Neural cell (in vitro differentiated cells): ENCODE results near the gene SNAI1. TPM values are rescaled to one million over a fixed set of nuclear protein-coding genes. Genes with fewer than 3 reads are reported as not detected.

ENCODE experiments used
- H2AFZ ChIP-seq: fragments of 200-600, 300-800 bp; sonication (generic), shearing (Covaris generic); 2 replicates; pipeline ENCODE4 v1.6.0; 2014; ENCODE audit warnings: low read depth, mild to moderate bottlenecking, antibody characterized with exemption, low read length, moderate library complexity
- H3F3A ChIP-seq: fragments of 200-600 bp; shearing (Covaris generic); 2 replicates; pipeline ENCODE4 v1.6.1; 2016; ENCODE audit warnings: mild to moderate bottlenecking, moderate library complexity, mixed read lengths, antibody characterized with exemption, low read length; ENCODE audit not compliant: insufficient read depth, poor library complexity, severe bottlenecking
- H3K27ac ChIP-seq: fragments of 200-600, 300-800 bp; sonication (generic), shearing (Covaris generic); 2 replicates; pipeline ENCODE4 v1.5.1; 2014; ENCODE audit warnings: mild to moderate bottlenecking, low read length, moderate library complexity
- H3K27me3 ChIP-seq: fragments of 300-800, 200-600 bp; sonication (generic), shearing (Covaris generic); 2 replicates; pipeline ENCODE4 v1.6.0; 2014; ENCODE audit warnings: mild to moderate bottlenecking, low read depth, low read length, moderate library complexity; ENCODE audit not compliant: insufficient read depth
- H3K36me3 ChIP-seq: fragments of 300-800, 200-600 bp; sonication (generic), shearing (Covaris generic); 2 replicates; pipeline ENCODE4 v1.5.1; 2014; ENCODE audit warnings: mild to moderate bottlenecking, antibody characterized with exemption, low read length, moderate library complexity; ENCODE audit not compliant: insufficient read depth
- H3K4me2 ChIP-seq: fragments of 300-800, 200-600 bp; sonication (generic), shearing (Covaris generic); 2 replicates; pipeline ENCODE4 v1.6.0; 2014; ENCODE audit warnings: mild to moderate bottlenecking, low read length
- H3K4me3 ChIP-seq: fragments of 300-800, 200-600 bp; sonication (generic), shearing (Covaris generic); 2 replicates; pipeline ENCODE4 v1.5.1; 2014; ENCODE audit warnings: mild to moderate bottlenecking, low read length, moderate library complexity
- H3K79me2 ChIP-seq: fragments of 200-600 bp; shearing (Covaris generic); replicated peaks from 2 replicates; pipeline ENCODE4 v1.6.0; 2014; ENCODE audit warnings: mild to moderate bottlenecking, low read length, moderate library complexity; ENCODE audit not compliant: insufficient read depth
- H3K9ac ChIP-seq: fragments of 300-800, 200-600 bp; sonication (generic), shearing (Covaris generic); 2 replicates; pipeline ENCODE4 v1.6.1; 2016; ENCODE audit warnings: mild to moderate bottlenecking, low read length, mixed read lengths
- H3K9me2 ChIP-seq: fragments of 200-600 bp; shearing (Covaris generic); 2 replicates; pipeline ENCODE4 v1.6.1; 2016; ENCODE audit warnings: mild to moderate bottlenecking, low read length, mixed read lengths; ENCODE audit not compliant: insufficient read depth
- H3K9me3 ChIP-seq: fragments of 200-600, 300-800 bp; sonication (generic), shearing (Covaris generic); 2 replicates; pipeline ENCODE4 v1.6.1; 2016; ENCODE audit warnings: mild to moderate bottlenecking, mixed run types, low read length, moderate library complexity, mixed read lengths
- H4K20me1 ChIP-seq: fragments of 200-600 bp; shearing (Covaris generic); 2 replicates; pipeline ENCODE4 v1.6.1; 2016; ENCODE audit warnings: mild to moderate bottlenecking, mixed run types; ENCODE audit not compliant: insufficient read depth
- EP300 ChIP-seq: fragments of 450-650 bp; conservative IDR thresholded peaks from 2 replicates; pipeline ENCODE4 v1.6.1; 2014; ENCODE audit warnings: antibody characterized with exemption, mild to moderate bottlenecking, moderate library complexity; ENCODE audit not compliant: poor library complexity, severe bottlenecking
- EZH2 ChIP-seq: fragments of 200-600, 300-800 bp; shearing (Covaris generic), sonication (generic); IDR thresholded peaks from 2 replicates; pipeline ENCODE4 v1.6.1; 2014; ENCODE audit warnings: antibody characterized with exemption, low read length, borderline replicate concordance, mild to moderate bottlenecking; ENCODE audit not compliant: insufficient read depth, poor library complexity, severe bottlenecking
- MXI1 ChIP-seq: fragments of 450-650 bp; conservative IDR thresholded peaks from 2 replicates; pipeline ENCODE4 v1.6.1; 2014; ENCODE audit warnings: antibody characterized with exemption, mild to moderate bottlenecking; ENCODE audit not compliant: poor library complexity, severe bottlenecking
- POLR2AphosphoS5 ChIP-seq: IDR thresholded peaks from 2 replicates; pipeline ENCODE4 v1.6.1; 2012
- RAD21 ChIP-seq: fragments of 450-650 bp; conservative IDR thresholded peaks from 2 replicates; pipeline ENCODE4 v1.6.1; 2014; ENCODE audit warnings: antibody characterized with exemption, mild to moderate bottlenecking, moderate library complexity
- SMC3 ChIP-seq: fragments of 450-650 bp; conservative IDR thresholded peaks from 2 replicates; pipeline ENCODE4 v1.6.1; 2014; ENCODE audit warnings: antibody characterized with exemption, mild to moderate bottlenecking, moderate library complexity; ENCODE audit not compliant: poor library complexity
- TAF1 ChIP-seq: IDR thresholded peaks from 2 replicates; pipeline ENCODE4 v1.6.1; 2012; ENCODE audit warnings: low read depth
- polyA plus RNA-seq: library from polyadenylated mRNA; depleted of rRNA; stranded (reverse); fragments of >200 nt; gene quantifications from 2 replicates; pipeline ENCODE4 v1.2.3, GENCODE V29; 2014
- TF ChIP-seq, protein P1 (sequence below): fragments of 450-650 bp; IDR thresholded peaks from 2 replicates; pipeline ENCODE4 v1.5.1; 2014; ENCODE audit warnings: antibody characterized with exemption, mild to moderate bottlenecking, moderate library complexity; ENCODE audit not compliant: poor library complexity, severe bottlenecking
- TF ChIP-seq, protein P2 (sequence below): IDR thresholded peaks from 2 replicates; pipeline ENCODE4 v1.6.1; 2012; ENCODE audit warnings: borderline replicate concordance

The SNAI1 gene
- polyA plus RNA-seq, 1 donor from 2014 or later: 0.31 TPM

DNA sequence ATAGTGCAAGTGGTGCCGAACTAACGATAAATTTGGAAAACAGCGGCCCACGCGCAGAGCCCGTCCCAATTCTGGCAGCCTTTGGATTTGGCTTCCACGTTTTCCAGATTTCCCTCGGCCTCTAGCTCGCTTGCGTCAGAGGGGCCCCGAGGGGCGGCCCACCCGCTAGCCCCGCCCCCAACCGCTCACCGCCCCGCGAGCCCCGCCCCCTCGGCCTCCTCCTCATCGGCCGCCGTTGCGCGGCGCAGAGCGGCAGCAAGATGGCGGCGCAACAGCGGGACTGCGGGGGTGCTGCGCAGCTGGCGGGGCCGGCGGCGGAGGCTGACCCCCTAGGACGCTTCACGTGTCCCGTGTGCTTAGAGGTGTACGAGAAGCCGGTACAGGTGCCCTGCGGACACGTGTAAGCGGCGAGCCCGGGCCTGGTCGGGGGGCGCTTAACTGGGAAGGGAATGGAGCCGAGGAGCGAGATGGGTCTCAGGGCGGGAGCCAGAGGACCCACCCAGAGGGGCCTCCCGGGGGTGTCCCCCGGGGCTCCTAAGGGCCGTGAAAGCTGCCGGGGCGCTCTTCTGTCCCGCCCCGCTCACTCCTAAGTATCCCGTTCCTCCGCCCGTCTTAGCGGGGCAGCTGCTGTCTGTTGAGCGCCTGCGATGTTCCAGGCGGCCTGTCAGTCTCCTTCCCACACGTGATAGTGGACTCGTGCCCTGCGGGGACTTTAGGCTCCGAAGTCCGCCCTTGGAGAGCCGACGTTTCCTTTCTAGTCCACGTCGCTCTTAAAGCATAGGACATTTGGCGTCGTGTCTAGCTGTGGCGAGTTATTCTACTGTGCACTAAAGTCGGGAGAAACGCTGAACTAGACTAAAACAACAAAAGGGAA lies 46.4 kb upstream of the SNAI1 start, which contains the start of gene RNF114:
TSS of gene RNF114 (plus strand) at position 245 of the 874 bp plus-strand sequence. CDS start at position 261, 16 bp downstream.
- no peaks in the 10 kb centered on the region for H4K20me1 ChIP-seq
- peak within 1 kb of the TSS; percentile 68 for H3K27ac ChIP-seq
- H3K36me3 ChIP-seq: no peaks in the 10 kb centered on the region
- TF ChIP-seq, protein P1, sequence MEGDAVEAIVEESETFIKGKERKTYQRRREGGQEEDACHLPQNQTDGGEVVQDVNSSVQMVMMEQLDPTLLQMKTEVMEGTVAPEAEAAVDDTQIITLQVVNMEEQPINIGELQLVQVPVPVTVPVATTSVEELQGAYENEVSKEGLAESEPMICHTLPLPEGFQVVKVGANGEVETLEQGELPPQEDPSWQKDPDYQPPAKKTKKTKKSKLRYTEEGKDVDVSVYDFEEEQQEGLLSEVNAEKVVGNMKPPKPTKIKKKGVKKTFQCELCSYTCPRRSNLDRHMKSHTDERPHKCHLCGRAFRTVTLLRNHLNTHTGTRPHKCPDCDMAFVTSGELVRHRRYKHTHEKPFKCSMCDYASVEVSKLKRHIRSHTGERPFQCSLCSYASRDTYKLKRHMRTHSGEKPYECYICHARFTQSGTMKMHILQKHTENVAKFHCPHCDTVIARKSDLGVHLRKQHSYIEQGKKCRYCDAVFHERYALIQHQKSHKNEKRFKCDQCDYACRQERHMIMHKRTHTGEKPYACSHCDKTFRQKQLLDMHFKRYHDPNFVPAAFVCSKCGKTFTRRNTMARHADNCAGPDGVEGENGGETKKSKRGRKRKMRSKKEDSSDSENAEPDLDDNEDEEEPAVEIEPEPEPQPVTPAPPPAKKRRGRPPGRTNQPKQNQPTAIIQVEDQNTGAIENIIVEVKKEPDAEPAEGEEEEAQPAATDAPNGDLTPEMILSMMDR: peak; percentile 29
- peak; percentile 98 for TF ChIP-seq POLR2AphosphoS5
- TF ChIP-seq TAF1: peak; percentile 79
- TF ChIP-seq, protein P2, sequence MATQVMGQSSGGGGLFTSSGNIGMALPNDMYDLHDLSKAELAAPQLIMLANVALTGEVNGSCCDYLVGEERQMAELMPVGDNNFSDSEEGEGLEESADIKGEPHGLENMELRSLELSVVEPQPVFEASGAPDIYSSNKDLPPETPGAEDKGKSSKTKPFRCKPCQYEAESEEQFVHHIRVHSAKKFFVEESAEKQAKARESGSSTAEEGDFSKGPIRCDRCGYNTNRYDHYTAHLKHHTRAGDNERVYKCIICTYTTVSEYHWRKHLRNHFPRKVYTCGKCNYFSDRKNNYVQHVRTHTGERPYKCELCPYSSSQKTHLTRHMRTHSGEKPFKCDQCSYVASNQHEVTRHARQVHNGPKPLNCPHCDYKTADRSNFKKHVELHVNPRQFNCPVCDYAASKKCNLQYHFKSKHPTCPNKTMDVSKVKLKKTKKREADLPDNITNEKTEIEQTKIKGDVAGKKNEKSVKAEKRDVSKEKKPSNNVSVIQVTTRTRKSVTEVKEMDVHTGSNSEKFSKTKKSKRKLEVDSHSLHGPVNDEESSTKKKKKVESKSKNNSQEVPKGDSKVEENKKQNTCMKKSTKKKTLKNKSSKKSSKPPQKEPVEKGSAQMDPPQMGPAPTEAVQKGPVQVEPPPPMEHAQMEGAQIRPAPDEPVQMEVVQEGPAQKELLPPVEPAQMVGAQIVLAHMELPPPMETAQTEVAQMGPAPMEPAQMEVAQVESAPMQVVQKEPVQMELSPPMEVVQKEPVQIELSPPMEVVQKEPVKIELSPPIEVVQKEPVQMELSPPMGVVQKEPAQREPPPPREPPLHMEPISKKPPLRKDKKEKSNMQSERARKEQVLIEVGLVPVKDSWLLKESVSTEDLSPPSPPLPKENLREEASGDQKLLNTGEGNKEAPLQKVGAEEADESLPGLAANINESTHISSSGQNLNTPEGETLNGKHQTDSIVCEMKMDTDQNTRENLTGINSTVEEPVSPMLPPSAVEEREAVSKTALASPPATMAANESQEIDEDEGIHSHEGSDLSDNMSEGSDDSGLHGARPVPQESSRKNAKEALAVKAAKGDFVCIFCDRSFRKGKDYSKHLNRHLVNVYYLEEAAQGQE: peak; percentile 71
- TF ChIP-seq MXI1: peak; percentile 93
- peak; percentile 38 for TF ChIP-seq EP300
- TF ChIP-seq SMC3: peak; percentile 24
- no peak for TF ChIP-seq EZH2
- TF ChIP-seq RAD21: no peak
- no peaks in the 10 kb centered on the region for H3K27me3 ChIP-seq
- peaks cover 46% of the 10 kb centered on the region for H3K79me2 ChIP-seq
- peak within 1 kb of the TSS; percentile 92 for H3K9ac ChIP-seq
- H3F3A ChIP-seq: no peaks in the 10 kb centered on the region
- no peaks in the 10 kb centered on the region for H3K9me2 ChIP-seq
- H3K9me3 ChIP-seq: no peaks in the 10 kb centered on the region
- H2AFZ ChIP-seq: peak within 1 kb of the TSS; percentile 76
- peak within 1 kb of the TSS; percentile 100 for H3K4me3 ChIP-seq
- H3K4me2 ChIP-seq: peak within 1 kb of the TSS; percentile 90

DNA sequence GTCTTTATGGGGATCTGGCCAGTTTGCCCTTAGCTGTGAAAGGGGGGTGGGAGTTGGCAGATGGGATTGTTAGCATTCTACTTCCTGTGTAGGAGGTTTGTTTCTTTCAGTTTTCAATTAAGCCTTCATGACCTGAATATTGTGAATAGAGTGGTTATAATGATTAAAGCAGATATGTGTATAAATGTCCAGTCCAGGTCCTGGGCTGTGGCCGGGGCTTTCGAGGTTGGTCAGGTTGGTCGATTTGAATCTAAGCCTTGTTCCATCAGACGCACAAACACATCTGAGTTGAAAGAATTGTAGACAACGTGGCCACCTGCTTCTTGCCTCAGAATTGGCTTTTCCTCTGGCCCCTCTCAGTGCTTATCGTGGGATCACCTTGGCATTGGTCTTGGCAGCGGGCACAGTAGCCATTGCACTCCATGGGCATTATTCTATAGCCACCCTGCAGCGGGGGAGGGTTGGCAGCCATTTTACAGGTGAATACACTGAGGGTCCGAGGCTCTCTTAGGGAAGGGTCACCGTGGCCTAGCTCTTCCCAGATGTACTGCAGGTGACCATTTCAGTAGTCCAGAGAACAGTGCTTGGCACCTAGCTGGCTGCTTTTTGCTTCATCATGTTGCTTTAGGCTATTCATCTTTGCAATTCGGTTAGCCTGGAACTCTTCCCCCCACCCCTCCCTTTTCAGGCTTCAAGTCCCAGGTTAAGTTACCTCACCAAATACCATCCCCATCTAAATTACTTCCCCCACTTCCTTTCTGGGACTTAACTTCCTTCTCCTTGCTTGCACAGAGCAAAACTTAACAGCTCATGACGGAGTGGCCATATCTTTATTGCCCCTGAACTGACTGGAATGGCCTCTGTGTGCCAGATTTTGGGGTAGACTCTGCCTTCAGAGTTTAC lies 45.5 kb upstream of the SNAI1 start:
- H3K79me2 ChIP-seq: peaks cover 48% of the 10 kb centered on the region
- H3K9me2 ChIP-seq: no peaks in the 10 kb centered on the region
- H3K9ac ChIP-seq: peak overlapping the region; percentile 92
- H3K36me3 ChIP-seq: no peaks in the 10 kb centered on the region
- peak overlapping the region; percentile 76 for H2AFZ ChIP-seq
- H4K20me1 ChIP-seq: no peaks in the 10 kb centered on the region
- H3K4me3 ChIP-seq: peak overlapping the region; percentile 100
- no peaks in the 10 kb centered on the region for H3F3A ChIP-seq
- H3K4me2 ChIP-seq: peak overlapping the region; percentile 90
- peak overlapping the region; percentile 68 for H3K27ac ChIP-seq
- TF ChIP-seq, protein P2: no peak
- TF ChIP-seq TAF1 (peak; percentile 6), EP300 (no peak)
- TF ChIP-seq, protein P1: no peak
- no peaks in the 10 kb centered on the region for H3K27me3 ChIP-seq
- H3K9me3 ChIP-seq: no peaks in the 10 kb centered on the region
